HG02840 (cell line): ENCODE measurements around the gene MACROD2.
"Not testable (repeated sequence)": the region's sequence is repeated elsewhere in the genome, so short reads cannot be mapped to it uniquely, and the experiment has no call there.

ENCODE experiments used
- ATAC-seq: cut with Tn5 transposase; IDR thresholded peaks from one replicate; pipeline ENCODE4 v1.9.1; 2021; ENCODE audit warnings: mild to moderate bottlenecking, moderate library complexity, moderate number of reproducible peaks; ENCODE audit not compliant: unreplicated experiment, low FRiP score

MACROD2 gene

GRCh38 chr20:14449323-14449722 is 454.0 kb downstream of the MACROD2 start:
- no peak for ATAC-seq

- ATAC-seq = no peak
Measured at GRCh38 chr20:14450256-14450655, 454.9 kb downstream of the MACROD2 start.

- no peak for ATAC-seq
Measured at GRCh38 chr20:14451458-14451857, 456.1 kb downstream of the MACROD2 start.

- no peak for ATAC-seq
Measured at GRCh38 chr20:14453259-14453658, 457.9 kb downstream of the MACROD2 start.

- ATAC-seq = no peak
Measured at GRCh38 chr20:14454296-14454695, 459.0 kb downstream of the MACROD2 start.

GRCh38 chr20:14467104-14467827 is 471.9 kb downstream of the MACROD2 start:
- ATAC-seq = not testable (repeated sequence)

GRCh38 chr20:14470231-14470899 is 475.0 kb downstream of the MACROD2 start:
- ATAC-seq = no peak

GRCh38 chr20:14470977-14471661 is 475.8 kb downstream of the MACROD2 start:
- ATAC-seq = no peak

- ATAC-seq = no peak
Measured at GRCh38 chr20:14477125-14477524, 481.8 kb downstream of the MACROD2 start.

GRCh38 chr20:14478126-14478525 is 482.8 kb downstream of the MACROD2 start:
- ATAC-seq = no peak

GRCh38 chr20:14481863-14482262 is 486.5 kb downstream of the MACROD2 start:
- ATAC-seq = no peak

GRCh38 chr20:14488212-14488611 is 492.9 kb downstream of the MACROD2 start:
- ATAC-seq = no peak

GRCh38 chr20:14488756-14489479 is 493.6 kb downstream of the MACROD2 start:
- no peak for ATAC-seq

- ATAC-seq = no peak
Measured at GRCh38 chr20:14489544-14489943, 494.2 kb downstream of the MACROD2 start.

GRCh38 chr20:14491436-14491835 is 496.1 kb downstream of the MACROD2 start:
- no peak for ATAC-seq

GRCh38 chr20:14493408-14493807 is 498.1 kb downstream of the MACROD2 start:
- no peak for ATAC-seq

- no peak for ATAC-seq
Measured at GRCh38 chr20:14494355-14494754, 499.0 kb downstream of the MACROD2 start.

GRCh38 chr20:14495066-14495465 is 499.8 kb downstream of the MACROD2 start:
- no peak for ATAC-seq

- no peak for ATAC-seq
Measured at GRCh38 chr20:14497004-14497403, 501.7 kb downstream of the MACROD2 start.

GRCh38 chr20:14498772-14499171 is 503.5 kb downstream of the MACROD2 start:
- no peak for ATAC-seq

GRCh38 chr20:14505476-14505875 is 510.2 kb downstream of the MACROD2 start:
- ATAC-seq = no peak
